ENCODE results near the gene SASH1.
"Not testable (repeated sequence)": the region's sequence is repeated elsewhere in the genome, so short reads cannot be mapped to it uniquely, and the experiment has no call there.

Gene SASH1

GRCh38 chr6:148349466-148349865 is 6.8 kb downstream of the SASH1 start:
- no peak for DNase-seq
- intact Hi-C loops (cut with DNase I) = loop anchor here (5.0 to 10.0 kb wide), 3 partner anchors 55 to 175 kb away; no protein-coding TSS in a partner anchor

- DNase-seq = no peak
These were observed 8.7 kb downstream of the SASH1 start for GRCh38 chr6:148351309-148351708.

GRCh38 chr6:148352421-148352820 is 9.8 kb downstream of the SASH1 start:
- intact Hi-C loops (cut with DNase I); DNase-seq: not testable (repeated sequence)

More at GRCh38 chr6:148351309-148351708, 8.7 kb downstream of the SASH1 start:
- intact Hi-C loops (cut with DNase I) = no loop called here

- peak in 11 of 42 donors; percentile 15 to 72 (median 35) for DNase-seq
- intact Hi-C loops (cut with DNase I) = no loop called here
These were observed 15.7 kb downstream of the SASH1 start for GRCh38 chr6:148358196-148358785.

- intact Hi-C loops (cut with DNase I) = no loop called here
These were observed 16.6 kb downstream of the SASH1 start for GRCh38 chr6:148359228-148359627.

GRCh38 chr6:148364056-148364824 is 21.6 kb downstream of the SASH1 start:
- DNase-seq = no peak
- intact Hi-C loops (cut with DNase I) = no loop called here

More at GRCh38 chr6:148359228-148359627, 16.6 kb downstream of the SASH1 start:
- no peak for DNase-seq

GRCh38 chr6:148365041-148365440 is 22.4 kb downstream of the SASH1 start:
- no peak for DNase-seq
- intact Hi-C loops (cut with DNase I) = no loop called here

- intact Hi-C loops (cut with DNase I) = no loop called here
These were observed 24.9 kb downstream of the SASH1 start for GRCh38 chr6:148367411-148368024.

GRCh38 chr6:148370176-148370575 is 27.5 kb downstream of the SASH1 start:
- no peak for DNase-seq
- intact Hi-C loops (cut with DNase I) = no loop called here

More at GRCh38 chr6:148367411-148368024, 24.9 kb downstream of the SASH1 start:
- DNase-seq = no peak

GRCh38 chr6:148374040-148374774 is 31.6 kb downstream of the SASH1 start:
- DNase-seq = no peak
- intact Hi-C loops (cut with DNase I) = no loop called here

GRCh38 chr6:148375401-148375800 is 32.8 kb downstream of the SASH1 start:
- intact Hi-C loops (cut with DNase I) = no loop called here
- DNase-seq = no peak

GRCh38 chr6:148379481-148379880 is 36.8 kb downstream of the SASH1 start:
- intact Hi-C loops (cut with DNase I) = no loop called here
- no peak for DNase-seq

- intact Hi-C loops (cut with DNase I) = no loop called here
- peak in 2 of 42 donors; percentile 58 for DNase-seq
These were observed 37.5 kb downstream of the SASH1 start for GRCh38 chr6:148379966-148380713.

- peak in 1 of 42 donors; percentile 39 for DNase-seq
- intact Hi-C loops (cut with DNase I) = not testable (repeated sequence)
These were observed 39.4 kb downstream of the SASH1 start for GRCh38 chr6:148382051-148382450.

GRCh38 chr6:148382861-148383260 is 40.2 kb downstream of the SASH1 start:
- intact Hi-C loops (cut with DNase I) = no loop called here
- no peak for DNase-seq

- peak in 1 of 42 donors; percentile 39 for DNase-seq
- intact Hi-C loops (cut with DNase I) = no loop called here
These were observed 41.2 kb downstream of the SASH1 start for GRCh38 chr6:148383658-148384368.

- no peak for DNase-seq
- intact Hi-C loops (cut with DNase I) = no loop called here
These were observed 42.7 kb downstream of the SASH1 start for GRCh38 chr6:148385379-148385778.

GRCh38 chr6:148388521-148388920 is 45.9 kb downstream of the SASH1 start:
- intact Hi-C loops (cut with DNase I) = no loop called here

More at GRCh38 chr6:148388521-148388920, 45.9 kb downstream of the SASH1 start:
- DNase-seq = peak in 1 of 42 donors; percentile 10

All from head of caudate nucleus (tissue), 42 donors.